Right lobe of liver (tissue), 4 donors: ENCODE results near the gene CAPNS1.
"Not testable (repeated sequence)": the region's sequence is repeated elsewhere in the genome, so short reads cannot be mapped to it uniquely, and the experiment has no call there.

ENCODE experiments used
- POLR2A ChIP-seq: fragments of 450-650 bp; IDR thresholded peaks from one replicate; pipeline ENCODE4 v1.6.1; 2017; ENCODE audit warnings: antibody characterized with exemption, mild to moderate bottlenecking
- TF ChIP-seq, protein P1 (sequence below), 4 donors: fragments of 200-600 bp in 3 of 4; fragments of 450-650 bp in 1 of 4; IDR thresholded peaks; one replicate each; pipeline versions ENCODE4 v1.5.1 to v1.8.0; 2016 to 2022; ENCODE audit warnings: antibody characterized with exemption in 4 of 4, mild to moderate bottlenecking in 2 of 4
- donor health status: DM: no; HTN: no; CAD: no.
- donor health status: DM: no; HTN: no; CAD: no.
- donor health status: DM: no; HTN: yes; CAD: no.

DNA sequence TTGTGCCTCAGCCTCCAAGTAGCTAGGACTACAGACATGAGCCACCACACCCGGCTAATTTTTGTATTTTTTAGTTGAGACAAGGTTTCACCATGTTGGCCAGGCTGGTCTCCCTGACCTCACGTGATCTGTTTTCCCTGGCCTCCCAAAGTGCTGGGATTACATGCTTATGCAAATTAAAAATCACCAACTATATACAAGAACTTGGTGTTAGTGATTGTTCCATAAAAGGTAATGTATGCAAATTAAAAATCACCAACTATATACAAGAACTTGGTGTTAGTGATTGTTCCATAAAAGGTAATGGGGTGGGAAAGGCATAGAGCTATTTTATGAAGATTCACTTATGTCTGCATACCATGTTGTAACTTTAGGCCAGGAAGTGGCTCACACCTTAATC is 39.2 kb downstream of the CAPNS1 start:
- TF ChIP-seq, protein P1, sequence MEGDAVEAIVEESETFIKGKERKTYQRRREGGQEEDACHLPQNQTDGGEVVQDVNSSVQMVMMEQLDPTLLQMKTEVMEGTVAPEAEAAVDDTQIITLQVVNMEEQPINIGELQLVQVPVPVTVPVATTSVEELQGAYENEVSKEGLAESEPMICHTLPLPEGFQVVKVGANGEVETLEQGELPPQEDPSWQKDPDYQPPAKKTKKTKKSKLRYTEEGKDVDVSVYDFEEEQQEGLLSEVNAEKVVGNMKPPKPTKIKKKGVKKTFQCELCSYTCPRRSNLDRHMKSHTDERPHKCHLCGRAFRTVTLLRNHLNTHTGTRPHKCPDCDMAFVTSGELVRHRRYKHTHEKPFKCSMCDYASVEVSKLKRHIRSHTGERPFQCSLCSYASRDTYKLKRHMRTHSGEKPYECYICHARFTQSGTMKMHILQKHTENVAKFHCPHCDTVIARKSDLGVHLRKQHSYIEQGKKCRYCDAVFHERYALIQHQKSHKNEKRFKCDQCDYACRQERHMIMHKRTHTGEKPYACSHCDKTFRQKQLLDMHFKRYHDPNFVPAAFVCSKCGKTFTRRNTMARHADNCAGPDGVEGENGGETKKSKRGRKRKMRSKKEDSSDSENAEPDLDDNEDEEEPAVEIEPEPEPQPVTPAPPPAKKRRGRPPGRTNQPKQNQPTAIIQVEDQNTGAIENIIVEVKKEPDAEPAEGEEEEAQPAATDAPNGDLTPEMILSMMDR (IDR thresholded peaks at IDR 0.05): not testable (repeated sequence)
- not testable (repeated sequence) for TF ChIP-seq POLR2A
